Caco-2 (cell line): ENCODE data around the gene COL5A1. TPM values are rescaled to one million over a fixed set of nuclear protein-coding genes. Genes with fewer than 3 reads are reported as not detected.

Source experiments
- BruUV-seq: library from RNA; stranded (reverse); fragments of 400-500 nt; replicated peaks from 2 replicates; lab custom pipeline; 2021; lab: Mats Ljungman, UMichigan
- CTCF ChIA-PET: fragments of 300-600 bp; sonication (Branson Sonifier 250); formaldehyde crosslinking; loops from one replicate; lab custom pipeline; 2022; ENCODE audit warnings: antibody characterized with exemption; lab: Charles Lee
- POLR2A ChIA-PET: fragments of 300-600 bp; sonication (Branson Sonifier 250); formaldehyde crosslinking; loops from one replicate; lab custom pipeline; 2022; ENCODE audit warnings: antibody characterized with exemption; lab: Charles Lee
- DNase-seq, 2 experiments: peaks; one replicate each; pipeline versions ENCODE4 v3.0.0 to v3.0.0-alpha.2; 2020 to 2022
- H3K27me3 ChIP-seq: replicated peaks from 2 replicates; pipeline ENCODE4 v1.6.0; 2011; ENCODE audit warnings: low read length; ENCODE audit not compliant: control insufficient read depth, insufficient read depth
- H3K36me3 ChIP-seq: 2 replicates; pipeline ENCODE4 v1.5.1; 2011; ENCODE audit warnings: low read length; ENCODE audit not compliant: control insufficient read depth, insufficient read depth
- H3K4me1 ChIP-seq: fragments of 250-450 bp; sonication (Bioruptor Pico); 2 replicates; pipeline ENCODE4 v1.5.1; 2020; ENCODE audit warnings: mild to moderate bottlenecking
- H3K4me3 ChIP-seq: 2 replicates; pipeline ENCODE4 v1.5.1; 2011; ENCODE audit warnings: low read depth, mild to moderate bottlenecking, control low read depth, low read length
- H3K9me3 ChIP-seq: fragments of 250-450 bp; sonication (Bioruptor Pico); 2 replicates; pipeline ENCODE4 v1.5.1; 2020; ENCODE audit warnings: mild to moderate bottlenecking, moderate library complexity
- H3K27ac Mint-ChIP-seq: one replicate; pipeline ENCODE4 v1.8.0; 2022; ENCODE audit warnings: mixed read lengths; ENCODE audit not compliant: unreplicated experiment
- H3K27me3 Mint-ChIP-seq: one replicate; pipeline ENCODE4 v1.8.0; 2022; ENCODE audit warnings: mixed read lengths; ENCODE audit not compliant: insufficient read depth, unreplicated experiment
- H3K36me3 Mint-ChIP-seq: one replicate; pipeline ENCODE4 v1.8.0; 2022; ENCODE audit warnings: mild to moderate bottlenecking, mixed read lengths; ENCODE audit not compliant: insufficient read depth, unreplicated experiment
- H3K4me1 Mint-ChIP-seq: one replicate; pipeline ENCODE4 v1.8.0; 2022; ENCODE audit warnings: low read depth, mixed read lengths; ENCODE audit not compliant: unreplicated experiment
- H3K4me3 Mint-ChIP-seq: one replicate; pipeline ENCODE4 v1.8.0; 2022; ENCODE audit warnings: mild to moderate bottlenecking, moderate library complexity, mixed read lengths; ENCODE audit not compliant: unreplicated experiment
- H3K9me3 Mint-ChIP-seq: one replicate; pipeline ENCODE4 v1.8.0; 2022; ENCODE audit warnings: mixed read lengths; ENCODE audit not compliant: unreplicated experiment
- CTCF ChIP-seq, 2 experiments: fragments of 200-600 bp in 1 of 2; IDR thresholded peaks; 1 replicate in 1 of 2; 2 replicates in 1 of 2; pipeline versions ENCODE4 v1.5.1 to v1.8.0; 2011 to 2022; ENCODE audit warnings: antibody characterized with exemption in 1 of 2, control low read depth in 1 of 2, inconsistent platforms in 1 of 2, low read depth in 1 of 2, low read length in 1 of 2, mild to moderate bottlenecking in 1 of 2, moderate library complexity in 1 of 2; ENCODE audit not compliant: insufficient read depth in 1 of 2, severe bottlenecking in 1 of 2, unreplicated experiment in 1 of 2
- intact Hi-C: fragments of 100-400 bp; cut with micrococcal nuclease; formaldehyde crosslinking; loops from one replicate; pipeline ENCODE4 v1.10.0; 2022; ENCODE audit not compliant: unreplicated experiment
- total RNA-seq: library from RNA; stranded (reverse); gene quantifications from 2 replicates; pipeline ENCODE4 v1.2.3, GENCODE V29; 2022

COL5A1 gene
- total RNA-seq, 1 experiment from 2014 or later: 4.8 TPM

- Histone ChIP-seq H3K9me3 (no peaks in the 10 kb centered on the region), H3K27me3 (no peaks in the 10 kb centered on the region), H3K36me3 (no peaks in the 10 kb centered on the region), H3K4me1 (no peaks in the 10 kb centered on the region), H3K4me3 (no peak overlapping the region)
- H3K27ac Mint-ChIP-seq: no peak overlapping the region
- peaks cover 6% of the 10 kb centered on the region for H3K27me3 Mint-ChIP-seq
- DNase-seq: no peak
- ChIA-PET CTCF (no interaction called here), POLR2A (no interaction called here)
- no TSS peak for BruUV-seq
- intact Hi-C loops: no loop called here
- H3K4me3 Mint-ChIP-seq: no peak overlapping the region
- peaks cover 9% of the 10 kb centered on the region for H3K9me3 Mint-ChIP-seq
- H3K36me3 Mint-ChIP-seq: no peaks in the 10 kb centered on the region
- H3K4me1 Mint-ChIP-seq: no peaks in the 10 kb centered on the region
- TF ChIP-seq CTCF (IDR thresholded peaks at IDR 0.05; ENCODE audit: insufficient read depth in 1 of 2, low read depth in 1 of 2, low read length in 1 of 2, severe bottlenecking in 1 of 2, unreplicated experiment in 1 of 2): no peak
These were observed 216.6 kb downstream of the COL5A1 start for GRCh38 chr9:134858051-134858841.

DNA sequence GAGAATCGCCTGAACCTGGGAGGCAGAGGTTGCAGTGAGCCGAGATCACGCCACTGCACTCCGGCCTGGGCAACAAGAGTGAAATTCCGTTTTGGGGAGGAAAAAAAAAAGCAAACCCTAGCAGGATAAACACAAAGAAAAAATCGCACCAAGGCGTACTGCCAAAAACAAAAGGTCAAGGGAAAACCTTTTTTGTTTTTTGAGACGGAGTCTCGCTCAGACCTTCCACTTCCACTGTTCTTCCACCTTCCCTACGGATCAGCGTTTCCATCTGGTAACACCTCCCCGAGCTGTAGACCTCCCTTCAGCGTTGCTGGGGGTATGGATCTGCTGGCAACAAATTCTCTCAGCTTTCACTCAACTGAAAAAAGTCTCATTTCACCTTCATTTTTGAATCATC, 218.9 kb downstream of the COL5A1 start:
- BruUV-seq: no TSS peak
- intact Hi-C loops: no loop called here
- CTCF ChIA-PET: no interaction called here
- H3K9me3 Mint-ChIP-seq: peaks cover 9% of the 10 kb centered on the region
- H3K36me3 ChIP-seq: no peaks in the 10 kb centered on the region
- no peaks in the 10 kb centered on the region for H3K4me1 ChIP-seq
- H3K4me3 Mint-ChIP-seq: no peak overlapping the region
- DNase-seq: no peak
- H3K27ac Mint-ChIP-seq: no peak overlapping the region
- POLR2A ChIA-PET: no interaction called here
- H3K36me3 Mint-ChIP-seq: no peaks in the 10 kb centered on the region
- no peaks in the 10 kb centered on the region for H3K9me3 ChIP-seq
- no peaks in the 10 kb centered on the region for H3K4me1 Mint-ChIP-seq
- TF ChIP-seq CTCF (IDR thresholded peaks at IDR 0.05; ENCODE audit: insufficient read depth in 1 of 2, low read depth in 1 of 2, low read length in 1 of 2, severe bottlenecking in 1 of 2, unreplicated experiment in 1 of 2): no peak
- H3K27me3 Mint-ChIP-seq: peaks cover 6% of the 10 kb centered on the region
- H3K4me3 ChIP-seq: no peak overlapping the region
- H3K27me3 ChIP-seq: no peaks in the 10 kb centered on the region

DNA sequence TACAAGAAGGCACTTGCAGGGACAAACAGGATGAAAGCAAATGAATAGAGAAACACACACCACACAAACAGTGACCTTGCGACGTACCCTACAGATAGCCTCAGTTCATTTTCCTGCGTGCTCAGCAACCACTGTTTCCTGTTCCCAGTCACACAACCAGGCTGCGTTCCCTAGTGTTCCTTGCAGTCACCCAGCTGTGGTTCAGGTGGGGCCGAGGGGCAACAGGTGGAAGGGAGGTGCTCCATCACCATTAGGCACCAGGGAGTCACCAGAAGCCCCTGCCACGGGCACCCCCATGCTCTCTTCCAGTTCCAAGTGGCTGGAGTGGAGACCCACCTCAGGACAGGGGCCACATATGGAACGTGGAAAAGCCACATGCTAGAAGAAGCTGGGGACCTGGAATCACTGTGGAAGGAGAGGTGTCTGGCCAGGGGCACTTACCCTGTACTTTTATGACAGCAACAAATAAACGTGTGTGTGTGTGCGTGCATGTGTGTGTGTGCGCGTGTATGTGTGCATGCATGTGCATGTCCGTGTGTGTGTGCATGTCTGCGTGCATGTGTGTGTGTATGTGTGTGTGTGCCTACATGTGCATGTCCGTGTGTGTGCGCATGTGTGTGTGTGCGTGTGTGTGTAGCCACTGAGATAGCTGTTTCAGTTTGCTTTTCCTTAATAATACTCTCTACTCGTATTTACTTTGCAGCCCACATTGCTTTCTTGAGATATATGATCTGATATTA, 220.2 kb downstream of the COL5A1 start:
- no peaks in the 10 kb centered on the region for H3K9me3 ChIP-seq
- H3K36me3 ChIP-seq: no peaks in the 10 kb centered on the region
- Mint-ChIP-seq H3K27ac (no peak overlapping the region), H3K4me1 (no peaks in the 10 kb centered on the region), H3K27me3 (peaks cover 3% of the 10 kb centered on the region), H3K4me3 (no peak overlapping the region), H3K36me3 (no peaks in the 10 kb centered on the region), H3K9me3 (peaks cover 8% of the 10 kb centered on the region)
- H3K27me3 ChIP-seq: no peaks in the 10 kb centered on the region
- no peak for DNase-seq
- no peaks in the 10 kb centered on the region for H3K4me1 ChIP-seq
- H3K4me3 ChIP-seq: no peak overlapping the region
- intact Hi-C loops: no loop called here
- ChIA-PET CTCF (no interaction called here), POLR2A (no interaction called here)
- TF ChIP-seq CTCF (IDR thresholded peaks at IDR 0.05; ENCODE audit: insufficient read depth in 1 of 2, low read depth in 1 of 2, low read length in 1 of 2, severe bottlenecking in 1 of 2, unreplicated experiment in 1 of 2): no peak
- no TSS peak for BruUV-seq
